GM19463 (cell line): ENCODE results near the gene TMEM176A.

ENCODE experiments used
- ATAC-seq: cut with Tn5 transposase; IDR thresholded peaks from one replicate; pipeline ENCODE4 v1.9.1; 2021; ENCODE audit warnings: mild to moderate bottlenecking, moderate library complexity; ENCODE audit not compliant: unreplicated experiment

Gene TMEM176A

GRCh38 chr7:150846291-150847115 lies 45.9 kb downstream of the TMEM176A start:
- ATAC-seq, result no peak

- no peak for ATAC-seq
Observed at GRCh38 chr7:150847536-150847935, 47.0 kb downstream of the TMEM176A start.

GRCh38 chr7:150848111-150848510 lies 47.5 kb downstream of the TMEM176A start:
- no peak for ATAC-seq

GRCh38 chr7:150848561-150849115 lies 48.1 kb downstream of the TMEM176A start:
- no peak for ATAC-seq

- ATAC-seq, result no peak
Observed at GRCh38 chr7:150849204-150849775, 48.7 kb downstream of the TMEM176A start.

GRCh38 chr7:150850273-150850672 lies 49.7 kb downstream of the TMEM176A start:
- ATAC-seq, result no peak

- no peak for ATAC-seq
Observed at GRCh38 chr7:150851492-150852370, 51.2 kb downstream of the TMEM176A start.

- ATAC-seq, result no peak
Observed at GRCh38 chr7:150852371-150852905, 51.9 kb downstream of the TMEM176A start, which contains the start of gene AOC1. AOC1 (plus strand) TSS chr7:150852517; CDS start chr7:150856471, 3,954 bp downstream.

- ATAC-seq, result no peak
Observed at GRCh38 chr7:150854066-150855000, 53.8 kb downstream of the TMEM176A start.
